OCI-LY1 (cell line): ENCODE data around the gene ABL2.

Source experiments
- H2AFZ ChIP-seq: fragments of 200-600 bp; sonication (generic), shearing (Covaris generic); 2 replicates; pipeline ENCODE4 v1.6.0; 2014; ENCODE audit warnings: antibody characterized with exemption, mild to moderate bottlenecking, low read length
- H3F3A ChIP-seq: fragments of 200-600 bp; sonication (generic), shearing (Covaris generic); 2 replicates; pipeline ENCODE4 v1.6.0; 2014; ENCODE audit warnings: mild to moderate bottlenecking, antibody characterized with exemption, low read length, moderate library complexity; ENCODE audit not compliant: insufficient read depth
- H3K27ac ChIP-seq: fragments of 200-600 bp; sonication (generic); 2 replicates; pipeline ENCODE4 v1.5.1; 2014; ENCODE audit warnings: low read length, mixed run types, mild to moderate bottlenecking, low read depth; ENCODE audit not compliant: poor library complexity, severe bottlenecking
- H3K27me3 ChIP-seq: fragments of 200-600 bp; sonication (generic); 2 replicates; pipeline ENCODE4 v1.6.0; 2014; ENCODE audit warnings: antibody characterized with exemption, mild to moderate bottlenecking, low read length, moderate library complexity; ENCODE audit not compliant: insufficient read depth
- H3K36me3 ChIP-seq: fragments of 200-600 bp; sonication (generic); 2 replicates; pipeline ENCODE4 v1.6.1; 2014; ENCODE audit warnings: mild to moderate bottlenecking, antibody characterized with exemption, low read length, moderate library complexity, mixed read lengths; ENCODE audit not compliant: insufficient read depth
- H3K4me1 ChIP-seq: fragments of 200-600 bp; sonication (generic); 2 replicates; pipeline ENCODE4 v1.5.1; 2014; ENCODE audit warnings: mild to moderate bottlenecking, low read length, moderate library complexity; ENCODE audit not compliant: insufficient read depth, severe bottlenecking
- H3K4me2 ChIP-seq: fragments of 200-600 bp; sonication (generic), shearing (Covaris generic); 2 replicates; pipeline ENCODE4 v1.6.1; 2014; ENCODE audit warnings: low read length
- H3K4me3 ChIP-seq: fragments of 200-600 bp; sonication (generic); 2 replicates; pipeline ENCODE4 v1.5.1; 2014; ENCODE audit warnings: low read length, low read depth, mild to moderate bottlenecking, mixed read lengths; ENCODE audit not compliant: poor library complexity, severe bottlenecking
- H3K79me2 ChIP-seq: fragments of 200-600 bp; shearing (Covaris generic); 2 replicates; pipeline ENCODE4 v1.6.1; 2016; ENCODE audit warnings: mixed run types, low read length, mixed read lengths; ENCODE audit not compliant: insufficient read depth
- H3K9ac ChIP-seq: fragments of 200-600 bp; sonication (generic), shearing (Covaris generic); 2 replicates; pipeline ENCODE4 v1.6.1; 2014; ENCODE audit warnings: mild to moderate bottlenecking, low read length, mixed read lengths
- H3K9me2 ChIP-seq: fragments of 200-600 bp; sonication (generic), shearing (Covaris generic); 2 replicates; pipeline ENCODE4 v1.6.1; 2014; ENCODE audit warnings: low read depth, mild to moderate bottlenecking, low read length, mixed read lengths
- H3K9me3 ChIP-seq: fragments of 200-600 bp; shearing (Covaris generic); 2 replicates; pipeline ENCODE4 v1.6.1; 2014; ENCODE audit warnings: low read length, mixed read lengths
- H4K20me1 ChIP-seq: fragments of 200-600 bp; sonication (generic), shearing (Covaris generic); 2 replicates; pipeline ENCODE4 v1.6.0; 2016; ENCODE audit warnings: mild to moderate bottlenecking, low read length; ENCODE audit not compliant: insufficient read depth
- CTCF ChIP-seq: fragments of 200-600 bp; sonication (generic), shearing (Covaris generic); IDR thresholded peaks from 2 replicates; pipeline ENCODE4 v1.5.1; 2017; ENCODE audit warnings: mild to moderate bottlenecking, antibody characterized with exemption, low read length, moderate library complexity, mixed read lengths
- EZH2 ChIP-seq: fragments of 200-600 bp; sonication (generic), shearing (Covaris generic); IDR thresholded peaks from 2 replicates; pipeline ENCODE4 v1.8.0; 2017; ENCODE audit warnings: borderline replicate concordance, mixed run types, mild to moderate bottlenecking, antibody characterized with exemption, low read length, moderate library complexity, mixed read lengths

ABL2 gene

GRCh38 chr1:179156708-179157107, 72.8 kb downstream of the ABL2 start:
- H3K4me3 ChIP-seq, result no peak overlapping the region
- no peak overlapping the region for H3K4me2 ChIP-seq
- no peaks in the 10 kb centered on the region for H3K79me2 ChIP-seq
- H4K20me1 ChIP-seq, result no peaks in the 10 kb centered on the region
- no peaks in the 10 kb centered on the region for H3F3A ChIP-seq
- peaks cover 11% of the 10 kb centered on the region for H3K4me1 ChIP-seq
- no peak overlapping the region for H3K27ac ChIP-seq
- H3K9ac ChIP-seq, result no peak overlapping the region
- H3K36me3 ChIP-seq, result no peaks in the 10 kb centered on the region
- H3K9me3 ChIP-seq, result no peaks in the 10 kb centered on the region
- TF ChIP-seq CTCF (no peak), EZH2 (no peak)
- no peak overlapping the region for H2AFZ ChIP-seq
- H3K9me2 ChIP-seq, result no peaks in the 10 kb centered on the region
- H3K27me3 ChIP-seq, result no peaks in the 10 kb centered on the region

- no peaks in the 10 kb centered on the region for H3K36me3 ChIP-seq
- H2AFZ ChIP-seq, result no peak overlapping the region
- H3K27me3 ChIP-seq, result no peaks in the 10 kb centered on the region
- H3K9ac ChIP-seq, result no peak overlapping the region
- H3K79me2 ChIP-seq, result no peaks in the 10 kb centered on the region
- no peak overlapping the region for H3K4me3 ChIP-seq
- H4K20me1 ChIP-seq, result no peaks in the 10 kb centered on the region
- no peaks in the 10 kb centered on the region for H3K9me3 ChIP-seq
- no peaks in the 10 kb centered on the region for H3F3A ChIP-seq
- no peak overlapping the region for H3K4me2 ChIP-seq
- H3K9me2 ChIP-seq, result no peaks in the 10 kb centered on the region
- no peak overlapping the region for H3K27ac ChIP-seq
- H3K4me1 ChIP-seq, result peaks cover 15% of the 10 kb centered on the region
- TF ChIP-seq CTCF, result no peak
These were observed 73.5 kb downstream of the ABL2 start for GRCh38 chr1:179156026-179156425.

GRCh38 chr1:179155615-179156014, 73.9 kb downstream of the ABL2 start:
- no peaks in the 10 kb centered on the region for H3K36me3 ChIP-seq
- no peak overlapping the region for H3K9ac ChIP-seq
- no peak overlapping the region for H3K4me3 ChIP-seq
- TF ChIP-seq CTCF, result no peak
- TF ChIP-seq EZH2, result no peak
- no peak overlapping the region for H3K4me2 ChIP-seq
- no peaks in the 10 kb centered on the region for H3K27me3 ChIP-seq
- no peak overlapping the region for H2AFZ ChIP-seq
- no peaks in the 10 kb centered on the region for H3K9me3 ChIP-seq
- H4K20me1 ChIP-seq, result no peaks in the 10 kb centered on the region
- H3K27ac ChIP-seq, result no peak overlapping the region
- no peaks in the 10 kb centered on the region for H3F3A ChIP-seq
- peaks cover 15% of the 10 kb centered on the region for H3K4me1 ChIP-seq
- H3K79me2 ChIP-seq, result no peaks in the 10 kb centered on the region
- H3K9me2 ChIP-seq, result no peaks in the 10 kb centered on the region
